Trophoblast cell (in vitro differentiated cells and primary cell): ENCODE measurements around the gene SLC9C2.
"Not testable (repeated sequence)": the region's sequence is repeated elsewhere in the genome, so short reads cannot be mapped to it uniquely, and the experiment has no call there.

Experiments used
- DNase-seq, 2 donors: peaks; one replicate each; pipeline ENCODE4 v3.0.0-alpha.2; 2016
- H2AFZ ChIP-seq: 2 replicates; pipeline ENCODE4 v1.6.1; 2013; ENCODE audit warnings: low read length, moderate library complexity, mild to moderate bottlenecking; ENCODE audit not compliant: insufficient read depth, poor library complexity
- H2AK5ac ChIP-seq: 2 replicates; pipeline ENCODE4 v1.6.1; 2013; ENCODE audit warnings: mild to moderate bottlenecking, low read length
- H2BK120ac ChIP-seq: 2 replicates; pipeline ENCODE4 v1.6.1; 2013; ENCODE audit warnings: low read length, mild to moderate bottlenecking, moderate library complexity; ENCODE audit not compliant: insufficient read depth, poor library complexity
- H2BK12ac ChIP-seq: 2 replicates; pipeline ENCODE4 v1.6.1; 2013; ENCODE audit warnings: mild to moderate bottlenecking, low read length, moderate library complexity
- H2BK5ac ChIP-seq: 2 replicates; pipeline ENCODE4 v1.6.1; 2013; ENCODE audit warnings: low read length, low read depth, moderate library complexity, mild to moderate bottlenecking; ENCODE audit not compliant: poor library complexity
- H3K14ac ChIP-seq: 2 replicates; pipeline ENCODE4 v1.6.1; 2013; ENCODE audit warnings: mild to moderate bottlenecking, low read length
- H3K18ac ChIP-seq: 2 replicates; pipeline ENCODE4 v1.6.1; 2013; ENCODE audit warnings: mild to moderate bottlenecking, low read length
- H3K23ac ChIP-seq: 2 replicates; pipeline ENCODE4 v1.6.1; 2013; ENCODE audit warnings: low read length
- H3K27ac ChIP-seq: 2 replicates; pipeline ENCODE4 v1.5.1; 2013; ENCODE audit warnings: low read depth, mild to moderate bottlenecking, inconsistent platforms, low read length, moderate library complexity
- H3K27me3 ChIP-seq: 2 replicates; pipeline ENCODE4 v1.6.1; 2013; ENCODE audit warnings: inconsistent platforms, mild to moderate bottlenecking, low read length, moderate library complexity; ENCODE audit not compliant: insufficient read depth
- H3K36me3 ChIP-seq, 2 experiments: 1 replicate in 1 of 2; 2 replicates in 1 of 2; pipeline ENCODE4 v1.6.1; 2013; ENCODE audit warnings: low read length in 2 of 2, mild to moderate bottlenecking in 2 of 2, moderate library complexity in 1 of 2; ENCODE audit not compliant: insufficient read depth in 2 of 2, control insufficient read depth in 1 of 2
- H3K4ac ChIP-seq: 2 replicates; pipeline ENCODE4 v1.6.1; 2013; ENCODE audit warnings: low read depth, mild to moderate bottlenecking, low read length, moderate library complexity
- H3K4me1 ChIP-seq, 2 experiments: 1 replicate in 1 of 2; 2 replicates in 1 of 2; pipeline ENCODE4 v1.6.1; 2013; ENCODE audit warnings: low read length in 2 of 2, mild to moderate bottlenecking in 2 of 2, moderate library complexity in 1 of 2; ENCODE audit not compliant: insufficient read depth in 2 of 2, control insufficient read depth in 1 of 2
- H3K4me2 ChIP-seq: 2 replicates; pipeline ENCODE4 v1.6.1; 2013; ENCODE audit warnings: inconsistent platforms, mild to moderate bottlenecking, low read length, moderate library complexity
- H3K4me3 ChIP-seq: 2 replicates; pipeline ENCODE4 v1.5.1; 2013; ENCODE audit warnings: mild to moderate bottlenecking, low read depth, low read length, inconsistent platforms
- H3K79me1 ChIP-seq: one replicate; pipeline ENCODE4 v1.6.1; 2013; ENCODE audit warnings: low read length
- H3K79me2 ChIP-seq: 2 replicates; pipeline ENCODE4 v1.6.1; 2013; ENCODE audit warnings: low read length, mild to moderate bottlenecking; ENCODE audit not compliant: control insufficient read depth, insufficient read depth, poor library complexity
- H3K9ac ChIP-seq: 2 replicates; pipeline ENCODE4 v1.6.1; 2013; ENCODE audit warnings: mild to moderate bottlenecking, low read length
- H3K9me3 ChIP-seq: 2 replicates; pipeline ENCODE4 v1.6.1; 2013; ENCODE audit warnings: low read depth, mild to moderate bottlenecking, control low read depth, inconsistent platforms, low read length; ENCODE audit not compliant: insufficient read depth
- H4K12ac ChIP-seq: 2 replicates; pipeline ENCODE4 v1.6.1; 2013; ENCODE audit warnings: low read depth, mild to moderate bottlenecking, low read length, moderate library complexity
- H4K8ac ChIP-seq: 2 replicates; pipeline ENCODE4 v1.6.1; 2013; ENCODE audit warnings: low read depth, mild to moderate bottlenecking, low read length, moderate library complexity
- H4K91ac ChIP-seq: one replicate; pipeline ENCODE4 v1.6.1; 2013; ENCODE audit warnings: low read depth, mild to moderate bottlenecking, low read length, moderate library complexity
- whole genome bisulfite sequencing: extraction: QIAGEN DNeasy Blood & Tissue Kit; methylation state at CpG from one replicate; pipeline ENCODE4 v1.1.7; 2013; ENCODE audit warnings: missing lambda C conversion rate; ENCODE audit not compliant: insufficient read length, insufficient coverage; ENCODE audit errors: extremely low coverage; 5-methylcytosine and 5-hydroxymethylcytosine counted together

SLC9C2 gene

DNA sequence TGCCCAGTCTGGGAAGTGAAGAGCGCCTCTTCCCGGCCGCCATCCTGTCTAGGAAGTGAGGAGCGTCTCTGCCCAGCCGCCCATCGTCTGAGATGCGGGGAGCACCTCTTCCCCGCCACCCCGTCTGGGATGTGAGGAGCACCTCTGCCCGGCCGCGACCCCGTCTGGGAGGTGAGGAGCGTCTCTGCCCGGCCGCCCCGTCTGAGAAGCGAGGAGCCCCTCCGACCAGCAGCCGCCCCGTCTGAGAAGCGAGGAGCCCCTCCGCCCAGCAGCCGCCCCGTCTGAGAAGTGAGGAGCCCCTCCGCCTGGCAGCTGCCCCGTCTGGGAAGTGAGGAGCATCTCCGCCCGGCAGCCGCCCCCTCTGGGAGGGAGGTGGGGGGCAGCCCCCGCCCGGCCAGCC lies 10.2 kb upstream of the SLC9C2 start:
- not testable (repeated sequence) for H3K18ac ChIP-seq, H2AFZ ChIP-seq, H3K27ac ChIP-seq, H3K14ac ChIP-seq, H3K79me2 ChIP-seq, H2BK120ac ChIP-seq, H3K4me3 ChIP-seq, H3K36me3 ChIP-seq, H4K12ac ChIP-seq, H4K8ac ChIP-seq, H2BK5ac ChIP-seq, H2AK5ac ChIP-seq, H3K4me2 ChIP-seq, H3K79me1 ChIP-seq, DNase-seq, H3K27me3 ChIP-seq, H3K9ac ChIP-seq, H4K91ac ChIP-seq, H3K23ac ChIP-seq, H3K4ac ChIP-seq, H2BK12ac ChIP-seq, H3K4me1 ChIP-seq
- peaks cover 10% of the 10 kb centered on the region for H3K9me3 ChIP-seq
- WGBS, result no CpG with 5 or more reads among the region's 32 CpGs

DNA sequence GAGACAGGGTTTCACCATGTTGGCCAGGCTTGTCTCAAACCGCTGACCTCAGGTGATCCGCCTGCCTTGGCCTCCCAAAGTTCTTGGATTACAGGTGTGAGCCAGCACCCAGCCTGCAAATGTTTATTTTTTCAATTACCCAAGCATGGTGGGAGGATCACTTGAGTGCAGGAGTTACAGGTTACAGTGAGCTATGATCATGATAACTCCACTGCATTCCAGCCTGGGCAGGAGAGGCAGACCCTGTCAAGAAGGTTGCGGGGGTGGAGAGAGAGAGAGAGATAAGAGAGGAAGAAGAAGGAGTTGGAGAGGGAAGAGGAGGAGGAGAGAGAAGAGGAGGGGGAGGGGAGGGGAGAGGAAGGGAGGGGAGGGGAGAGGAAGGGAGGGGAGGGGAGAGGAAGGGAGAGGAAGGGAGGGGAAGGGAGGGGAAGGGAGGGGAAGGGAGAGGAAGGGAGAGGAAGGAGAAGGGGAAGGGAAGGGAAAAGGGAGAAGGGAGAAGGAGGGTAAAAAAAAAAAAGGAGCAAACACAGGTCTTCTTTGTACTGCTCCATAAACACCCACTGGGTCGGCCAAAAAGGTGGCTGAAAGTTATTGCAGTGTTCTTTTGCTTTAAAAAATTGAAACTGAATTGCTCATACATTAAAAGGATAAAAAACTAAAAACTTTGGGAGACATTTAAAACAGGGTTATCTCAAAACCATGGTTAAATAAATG lies 5.8 kb upstream of the SLC9C2 start:
- H3K79me1 ChIP-seq, result no peaks in the 10 kb centered on the region
- no peak overlapping the region for H3K4me3 ChIP-seq
- no peak overlapping the region for H4K8ac ChIP-seq
- peaks cover 0 to 2% of the 10 kb centered on the region in 2 experiments for H3K36me3 ChIP-seq
- no peak overlapping the region for H2AK5ac ChIP-seq
- peaks cover 7% of the 10 kb centered on the region for H3K9me3 ChIP-seq
- no peak overlapping the region for H3K23ac ChIP-seq
- H3K4me1 ChIP-seq, result no peaks in the 10 kb centered on the region
- H2BK12ac ChIP-seq, result no peak overlapping the region
- no peak overlapping the region for H2AFZ ChIP-seq
- no peak for DNase-seq
- no peak overlapping the region for H2BK120ac ChIP-seq
- H2BK5ac ChIP-seq, result no peak overlapping the region
- no peak overlapping the region for H4K91ac ChIP-seq
- no peak overlapping the region for H3K4ac ChIP-seq
- H4K12ac ChIP-seq, result no peak overlapping the region
- no peak overlapping the region for H3K18ac ChIP-seq
- WGBS, result no CpG with 5 or more reads among the region's 4 CpGs
- no peak overlapping the region for H3K9ac ChIP-seq
- no peak overlapping the region for H3K4me2 ChIP-seq
- H3K27ac ChIP-seq, result no peak overlapping the region
- H3K27me3 ChIP-seq, result no peaks in the 10 kb centered on the region
- H3K14ac ChIP-seq, result no peak overlapping the region
- H3K79me2 ChIP-seq, result no peaks in the 10 kb centered on the region

- Histone ChIP-seq H2AK5ac (no peak overlapping the region), H3K4me1 (no peaks in the 10 kb centered on the region), H3K23ac (no peak overlapping the region), H3K9ac (no peak overlapping the region), H2AFZ (no peak overlapping the region), H4K12ac (no peak overlapping the region), H3K79me1 (no peaks in the 10 kb centered on the region), H3K4me2 (no peak overlapping the region), H3K4me3 (no peak overlapping the region), H3K79me2 (no peaks in the 10 kb centered on the region), H3K4ac (no peak overlapping the region), H2BK5ac (no peak overlapping the region), H3K36me3 (no peaks in the 10 kb centered on the region), H2BK120ac (no peak overlapping the region), H4K8ac (no peak overlapping the region), H3K9me3 (no peaks in the 10 kb centered on the region), H2BK12ac (no peak overlapping the region), H3K27me3 (no peaks in the 10 kb centered on the region), H4K91ac (no peak overlapping the region), H3K18ac (no peak overlapping the region), H3K27ac (no peak overlapping the region), H3K14ac (no peak overlapping the region)
- peak in 1 of 2 donors; percentile 2 for DNase-seq
- no CpG with 5 or more reads among the region's 2 CpGs for WGBS
These were observed 1.3 kb downstream of the SLC9C2 start for GRCh38 chr1:173601588-173601987.

- Histone ChIP-seq H4K8ac (no peak overlapping the region), H2AK5ac (no peak overlapping the region), H3K14ac (no peak overlapping the region), H3K4me2 (no peak overlapping the region), H2AFZ (no peak overlapping the region), H4K91ac (no peak overlapping the region), H3K27ac (no peak overlapping the region), H2BK120ac (no peak overlapping the region), H4K12ac (no peak overlapping the region), H3K9me3 (no peaks in the 10 kb centered on the region), H2BK12ac (no peak overlapping the region), H3K27me3 (no peaks in the 10 kb centered on the region), H3K4me1 (no peaks in the 10 kb centered on the region), H3K36me3 (no peaks in the 10 kb centered on the region), H3K9ac (no peak overlapping the region), H2BK5ac (no peak overlapping the region), H3K4ac (no peak overlapping the region), H3K18ac (no peak overlapping the region), H3K79me2 (no peaks in the 10 kb centered on the region), H3K79me1 (no peaks in the 10 kb centered on the region), H3K4me3 (no peak overlapping the region), H3K23ac (no peak overlapping the region)
- WGBS, result no CpG with 5 or more reads among the region's 3 CpGs
- DNase-seq, result no peak
These were observed 6.6 kb downstream of the SLC9C2 start for GRCh38 chr1:173596097-173596825.
